ENCODE data around the gene MAS1L.

The MAS1L gene

GRCh38 chr6:29509239-29509638 lies 21.5 kb upstream of the MAS1L start:
- no peaks in the 10 kb centered on the region for H3K79me2 ChIP-seq
- no peaks in the 10 kb centered on the region for H3K9me3 ChIP-seq (ENCODE audit: control insufficient read depth, low read length)
- no peak overlapping the region for H3K4me3 ChIP-seq (ENCODE audit: low read depth, low read length)
- no peak overlapping the region for H2AFZ ChIP-seq
- no peak for TF ChIP-seq CTCF (IDR thresholded peaks at IDR 0.05)
- H3K27ac ChIP-seq = no peak overlapping the region
- no peaks in the 10 kb centered on the region for H3K36me3 ChIP-seq (ENCODE audit: control insufficient read depth, insufficient read depth, low read length)
- no peak overlapping the region for H3K9ac ChIP-seq
- no peaks in the 10 kb centered on the region for H3K27me3 ChIP-seq (ENCODE audit: control insufficient read depth, insufficient read depth, low read length)
- no peaks in the 10 kb centered on the region for H3K4me1 ChIP-seq
- H3K4me2 ChIP-seq (ENCODE audit: low read length) = no peak overlapping the region

GRCh38 chr6:29507319-29507718 lies 19.6 kb upstream of the MAS1L start:
- Histone ChIP-seq H2AFZ (no peak overlapping the region), H3K27me3 (ENCODE audit: control insufficient read depth, insufficient read depth, low read length) (no peaks in the 10 kb centered on the region), H3K9me3 (ENCODE audit: control insufficient read depth, low read length) (no peaks in the 10 kb centered on the region), H3K4me2 (ENCODE audit: low read length) (no peak overlapping the region), H3K9ac (no peak overlapping the region), H3K4me3 (ENCODE audit: low read depth, low read length) (no peak overlapping the region), H3K36me3 (ENCODE audit: control insufficient read depth, insufficient read depth, low read length) (no peaks in the 10 kb centered on the region), H3K27ac (no peak overlapping the region), H3K4me1 (no peaks in the 10 kb centered on the region), H3K79me2 (no peaks in the 10 kb centered on the region)
- TF ChIP-seq CTCF (IDR thresholded peaks at IDR 0.05) = no peak

- no peaks in the 10 kb centered on the region for H3K27me3 ChIP-seq (ENCODE audit: control insufficient read depth, insufficient read depth, low read length)
- no peaks in the 10 kb centered on the region for H3K9me3 ChIP-seq (ENCODE audit: control insufficient read depth, low read length)
- no peak overlapping the region for H3K9ac ChIP-seq
- H3K4me2 ChIP-seq (ENCODE audit: low read length) = no peak overlapping the region
- H3K4me1 ChIP-seq = no peaks in the 10 kb centered on the region
- no peaks in the 10 kb centered on the region for H3K36me3 ChIP-seq (ENCODE audit: control insufficient read depth, insufficient read depth, low read length)
- H3K4me3 ChIP-seq (ENCODE audit: low read depth, low read length) = no peak overlapping the region
- no peaks in the 10 kb centered on the region for H3K79me2 ChIP-seq
- no peak for TF ChIP-seq CTCF (IDR thresholded peaks at IDR 0.05)
- no peak overlapping the region for H3K27ac ChIP-seq
- H2AFZ ChIP-seq = no peak overlapping the region
Measured at GRCh38 chr6:29506446-29507067, 18.8 kb upstream of the MAS1L start.

GRCh38 chr6:29505808-29506207 lies 18.1 kb upstream of the MAS1L start:
- H2AFZ ChIP-seq = no peak overlapping the region
- H3K27me3 ChIP-seq (ENCODE audit: control insufficient read depth, insufficient read depth, low read length) = no peaks in the 10 kb centered on the region
- TF ChIP-seq CTCF (IDR thresholded peaks at IDR 0.05) = no peak
- no peak overlapping the region for H3K4me3 ChIP-seq (ENCODE audit: low read depth, low read length)
- H3K27ac ChIP-seq = no peak overlapping the region
- no peaks in the 10 kb centered on the region for H3K36me3 ChIP-seq (ENCODE audit: control insufficient read depth, insufficient read depth, low read length)
- H3K4me1 ChIP-seq = no peaks in the 10 kb centered on the region
- no peak overlapping the region for H3K4me2 ChIP-seq (ENCODE audit: low read length)
- no peaks in the 10 kb centered on the region for H3K9me3 ChIP-seq (ENCODE audit: control insufficient read depth, low read length)
- H3K79me2 ChIP-seq = no peaks in the 10 kb centered on the region
- H3K9ac ChIP-seq = no peak overlapping the region

- TF ChIP-seq CTCF (IDR thresholded peaks at IDR 0.05) = no peak
- Histone ChIP-seq H3K4me1 (no peaks in the 10 kb centered on the region), H3K4me2 (ENCODE audit: low read length) (no peak overlapping the region), H3K4me3 (ENCODE audit: low read depth, low read length) (no peak overlapping the region), H3K27me3 (ENCODE audit: control insufficient read depth, insufficient read depth, low read length) (no peaks in the 10 kb centered on the region), H3K9me3 (ENCODE audit: control insufficient read depth, low read length) (no peaks in the 10 kb centered on the region), H3K9ac (no peak overlapping the region), H3K79me2 (no peaks in the 10 kb centered on the region), H3K36me3 (ENCODE audit: control insufficient read depth, insufficient read depth, low read length) (no peaks in the 10 kb centered on the region), H3K27ac (no peak overlapping the region), H2AFZ (no peak overlapping the region)
Measured at GRCh38 chr6:29504961-29505360, 17.2 kb upstream of the MAS1L start.
